BE2C (cell line): Measurements from ENCODE around the gene VANGL2.

Source experiments
- DNase-seq: peaks from one replicate; pipeline ENCODE4 v3.0.0-alpha.2; 2020
- H3K27me3 ChIP-seq: fragments of 250-450 bp; sonication (Bioruptor Pico); 2 replicates; pipeline ENCODE4 v1.5.1; 2020; ENCODE audit warnings: mild to moderate bottlenecking
- H3K36me3 ChIP-seq: fragments of 250-450 bp; sonication (Bioruptor Pico); 2 replicates; pipeline ENCODE4 v1.5.1; 2020; ENCODE audit warnings: mild to moderate bottlenecking
- H3K4me1 ChIP-seq: fragments of 250-450 bp; sonication (Bioruptor Pico); 2 replicates; pipeline ENCODE4 v1.5.1; 2020
- H3K4me3 ChIP-seq: 2 replicates; pipeline ENCODE4 v1.5.1; 2011; ENCODE audit warnings: low read depth, low read length
- H3K9me3 ChIP-seq: fragments of 250-450 bp; sonication (Bioruptor Pico); 2 replicates; pipeline ENCODE4 v1.5.1; 2020
- CTCF ChIP-seq: IDR thresholded peaks from 2 replicates; pipeline ENCODE4 v1.5.1; 2012; ENCODE audit warnings: mild to moderate bottlenecking, low read depth, low read length

VANGL2 gene

GRCh38 chr1:160438935-160439334, 38.6 kb downstream of the VANGL2 start:
- Histone ChIP-seq H3K36me3 (no peaks in the 10 kb centered on the region), H3K27me3 (no peaks in the 10 kb centered on the region), H3K4me3 (no peak overlapping the region), H3K4me1 (no peaks in the 10 kb centered on the region), H3K9me3 (no peaks in the 10 kb centered on the region)
- DNase-seq = no peak
- no peak for TF ChIP-seq CTCF

GRCh38 chr1:160439718-160440117, 39.4 kb downstream of the VANGL2 start:
- TF ChIP-seq CTCF = no peak
- no peaks in the 10 kb centered on the region for H3K9me3 ChIP-seq
- no peaks in the 10 kb centered on the region for H3K36me3 ChIP-seq
- peaks cover 3% of the 10 kb centered on the region; the same call in 1 of the 2 replicates for H3K27me3 ChIP-seq
- H3K4me1 ChIP-seq = no peaks in the 10 kb centered on the region
- no peak for DNase-seq
- no peak overlapping the region for H3K4me3 ChIP-seq

GRCh38 chr1:160446945-160447600, 46.7 kb downstream of the VANGL2 start:
- Histone ChIP-seq H3K4me1 (no peaks in the 10 kb centered on the region), H3K36me3 (no peaks in the 10 kb centered on the region), H3K4me3 (no peak overlapping the region), H3K27me3 (peaks cover 9% of the 10 kb centered on the region), H3K9me3 (no peaks in the 10 kb centered on the region)
- no peak for DNase-seq
- TF ChIP-seq CTCF = no peak

GRCh38 chr1:160449494-160449893, 49.1 kb downstream of the VANGL2 start:
- no peaks in the 10 kb centered on the region for H3K4me1 ChIP-seq
- TF ChIP-seq CTCF = no peak
- no peak for DNase-seq
- no peak overlapping the region for H3K4me3 ChIP-seq
- H3K36me3 ChIP-seq = no peaks in the 10 kb centered on the region
- H3K9me3 ChIP-seq = no peaks in the 10 kb centered on the region
- H3K27me3 ChIP-seq = peaks cover 10% of the 10 kb centered on the region

DNA sequence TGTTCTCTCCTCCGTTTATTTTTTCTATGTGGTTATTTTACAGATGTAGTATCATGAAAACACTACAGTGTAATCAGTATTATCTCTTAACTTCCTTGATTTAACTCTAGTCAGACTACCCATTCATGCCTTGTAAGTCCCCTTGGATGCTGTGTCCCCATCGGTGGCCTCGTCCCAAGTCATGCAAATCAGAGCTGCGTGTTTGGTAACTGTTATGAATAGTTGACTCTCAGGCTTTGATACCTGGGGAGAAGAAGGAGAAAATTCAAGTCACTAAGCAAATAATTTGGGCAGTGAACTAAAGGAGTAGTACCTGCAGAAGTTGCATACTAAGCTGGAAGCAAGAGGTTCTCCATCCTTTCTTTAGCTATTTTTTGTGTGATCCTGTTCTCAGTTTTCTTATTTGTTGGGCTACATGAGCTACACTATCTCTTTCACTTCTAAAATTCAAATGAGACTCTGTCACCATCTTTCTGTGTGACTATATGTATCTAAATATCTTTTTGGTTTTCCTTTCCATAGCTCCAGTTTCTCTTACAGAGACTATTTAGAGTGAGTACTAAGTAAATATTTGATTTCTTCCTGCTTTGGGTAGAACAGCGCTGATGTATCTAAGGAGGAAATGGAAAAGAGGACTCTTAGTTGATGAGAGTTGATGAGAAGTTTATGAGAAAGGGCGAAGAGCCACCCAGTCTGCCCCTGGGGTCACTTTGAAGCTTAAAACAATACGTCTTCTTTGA, 50.9 kb downstream of the VANGL2 start:
- no peak for TF ChIP-seq CTCF
- Histone ChIP-seq H3K4me1 (no peaks in the 10 kb centered on the region), H3K36me3 (no peaks in the 10 kb centered on the region), H3K9me3 (no peaks in the 10 kb centered on the region), H3K4me3 (no peak overlapping the region), H3K27me3 (peaks cover 13% of the 10 kb centered on the region)
- DNase-seq = no peak

GRCh38 chr1:160451859-160452232, 51.5 kb downstream of the VANGL2 start:
- no peaks in the 10 kb centered on the region for H3K4me1 ChIP-seq
- no peaks in the 10 kb centered on the region for H3K9me3 ChIP-seq
- no peak overlapping the region for H3K4me3 ChIP-seq
- H3K36me3 ChIP-seq = no peaks in the 10 kb centered on the region
- DNase-seq = no peak
- peaks cover 17% of the 10 kb centered on the region for H3K27me3 ChIP-seq
- no peak for TF ChIP-seq CTCF
